ENCODE results near the gene GRM4. TPM values are rescaled to one million over a fixed set of nuclear protein-coding genes. Genes with fewer than 3 reads are reported as not detected.

Gene GRM4
- total and polyA plus RNA-seq, 4 donors: not detected

DNA sequence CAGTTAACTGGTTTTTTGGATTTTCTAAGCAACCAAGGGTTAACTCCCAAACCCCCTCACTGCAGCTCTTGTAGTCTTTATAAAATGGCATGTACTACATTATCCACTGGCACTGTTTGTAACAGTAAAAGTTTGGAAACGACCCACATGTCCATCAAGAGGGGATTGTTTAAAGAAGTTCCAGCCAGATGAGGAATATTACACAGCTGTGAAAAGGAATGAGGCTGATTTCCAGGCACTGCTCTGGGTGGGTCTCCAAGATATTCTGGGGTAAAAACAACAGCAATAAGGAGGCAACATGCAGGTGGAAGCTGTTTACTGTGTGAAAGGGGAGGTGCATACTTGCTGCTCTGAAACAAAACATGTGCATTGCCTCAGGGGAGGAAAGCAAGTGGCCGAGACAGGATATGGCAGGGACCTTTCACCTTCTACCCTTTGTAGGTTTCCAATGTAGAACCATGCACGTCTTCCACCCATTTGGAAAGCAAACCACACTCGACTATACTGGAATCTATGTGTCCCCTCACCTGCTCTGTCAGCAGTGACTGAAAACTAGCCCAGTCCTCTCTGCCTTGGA, 51.9 kb downstream of the GRM4 start:
- Histone ChIP-seq H3K9ac (ENCODE audit: low read depth in 1 of 2, low read length in 2 of 2) (no peak overlapping the region), H3K4me1 (ENCODE audit: control insufficient read depth in 4 of 4, insufficient read depth in 4 of 4, low read length in 3 of 4) (no peaks in the 10 kb centered on the region), H3K36me3 (ENCODE audit: control insufficient read depth in 4 of 4, insufficient read depth in 3 of 4, low read depth in 1 of 4, low read length in 3 of 4) (no peaks in the 10 kb centered on the region), H3K9me3 (ENCODE audit: control insufficient read depth in 4 of 4, low read length in 3 of 4) (no peaks in the 10 kb centered on the region), H3K4me3 (ENCODE audit: low read depth in 1 of 3, low read length in 3 of 3) (no peak overlapping the region), H3K27me3 (ENCODE audit: control insufficient read depth in 4 of 4, insufficient read depth in 4 of 4, low read length in 3 of 4) (peaks cover 0 to 5% (median 2%) of the 10 kb centered on the region in 4 donors), H3K27ac (ENCODE audit: low read depth in 1 of 2, low read length in 2 of 2) (no peak overlapping the region)
- 53% methylated on average over 4 of the region's 4 CpGs for WGBS
- TF ChIP-seq EGR1 (IDR thresholded peaks at IDR 0.05; ENCODE audit: low read depth in 2 of 2) (no peak), SP1 (IDR thresholded peaks at IDR 0.05) (no peak), HNF4G (IDR thresholded peaks at IDR 0.05) (no peak), GABPA (IDR thresholded peaks at IDR 0.05 in 1 of 2, conservative IDR thresholded peaks at IDR 0.05 in 1 of 2) (no peak), YY1 (IDR thresholded peaks at IDR 0.05) (no peak), FOXA2 (IDR thresholded peaks at IDR 0.05) (no peak), RAD21 (IDR thresholded peaks at IDR 0.05) (no peak), TAF1 (conservative IDR thresholded peaks at IDR 0.05) (no peak)
- TF ChIP-seq, protein P1, sequence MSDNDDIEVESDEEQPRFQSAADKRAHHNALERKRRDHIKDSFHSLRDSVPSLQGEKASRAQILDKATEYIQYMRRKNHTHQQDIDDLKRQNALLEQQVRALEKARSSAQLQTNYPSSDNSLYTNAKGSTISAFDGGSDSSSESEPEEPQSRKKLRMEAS (IDR thresholded peaks at IDR 0.05): no peak
- TF ChIP-seq, protein P2, sequence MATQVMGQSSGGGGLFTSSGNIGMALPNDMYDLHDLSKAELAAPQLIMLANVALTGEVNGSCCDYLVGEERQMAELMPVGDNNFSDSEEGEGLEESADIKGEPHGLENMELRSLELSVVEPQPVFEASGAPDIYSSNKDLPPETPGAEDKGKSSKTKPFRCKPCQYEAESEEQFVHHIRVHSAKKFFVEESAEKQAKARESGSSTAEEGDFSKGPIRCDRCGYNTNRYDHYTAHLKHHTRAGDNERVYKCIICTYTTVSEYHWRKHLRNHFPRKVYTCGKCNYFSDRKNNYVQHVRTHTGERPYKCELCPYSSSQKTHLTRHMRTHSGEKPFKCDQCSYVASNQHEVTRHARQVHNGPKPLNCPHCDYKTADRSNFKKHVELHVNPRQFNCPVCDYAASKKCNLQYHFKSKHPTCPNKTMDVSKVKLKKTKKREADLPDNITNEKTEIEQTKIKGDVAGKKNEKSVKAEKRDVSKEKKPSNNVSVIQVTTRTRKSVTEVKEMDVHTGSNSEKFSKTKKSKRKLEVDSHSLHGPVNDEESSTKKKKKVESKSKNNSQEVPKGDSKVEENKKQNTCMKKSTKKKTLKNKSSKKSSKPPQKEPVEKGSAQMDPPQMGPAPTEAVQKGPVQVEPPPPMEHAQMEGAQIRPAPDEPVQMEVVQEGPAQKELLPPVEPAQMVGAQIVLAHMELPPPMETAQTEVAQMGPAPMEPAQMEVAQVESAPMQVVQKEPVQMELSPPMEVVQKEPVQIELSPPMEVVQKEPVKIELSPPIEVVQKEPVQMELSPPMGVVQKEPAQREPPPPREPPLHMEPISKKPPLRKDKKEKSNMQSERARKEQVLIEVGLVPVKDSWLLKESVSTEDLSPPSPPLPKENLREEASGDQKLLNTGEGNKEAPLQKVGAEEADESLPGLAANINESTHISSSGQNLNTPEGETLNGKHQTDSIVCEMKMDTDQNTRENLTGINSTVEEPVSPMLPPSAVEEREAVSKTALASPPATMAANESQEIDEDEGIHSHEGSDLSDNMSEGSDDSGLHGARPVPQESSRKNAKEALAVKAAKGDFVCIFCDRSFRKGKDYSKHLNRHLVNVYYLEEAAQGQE (IDR thresholded peaks at IDR 0.05): no peak
- TF ChIP-seq, protein P3, sequence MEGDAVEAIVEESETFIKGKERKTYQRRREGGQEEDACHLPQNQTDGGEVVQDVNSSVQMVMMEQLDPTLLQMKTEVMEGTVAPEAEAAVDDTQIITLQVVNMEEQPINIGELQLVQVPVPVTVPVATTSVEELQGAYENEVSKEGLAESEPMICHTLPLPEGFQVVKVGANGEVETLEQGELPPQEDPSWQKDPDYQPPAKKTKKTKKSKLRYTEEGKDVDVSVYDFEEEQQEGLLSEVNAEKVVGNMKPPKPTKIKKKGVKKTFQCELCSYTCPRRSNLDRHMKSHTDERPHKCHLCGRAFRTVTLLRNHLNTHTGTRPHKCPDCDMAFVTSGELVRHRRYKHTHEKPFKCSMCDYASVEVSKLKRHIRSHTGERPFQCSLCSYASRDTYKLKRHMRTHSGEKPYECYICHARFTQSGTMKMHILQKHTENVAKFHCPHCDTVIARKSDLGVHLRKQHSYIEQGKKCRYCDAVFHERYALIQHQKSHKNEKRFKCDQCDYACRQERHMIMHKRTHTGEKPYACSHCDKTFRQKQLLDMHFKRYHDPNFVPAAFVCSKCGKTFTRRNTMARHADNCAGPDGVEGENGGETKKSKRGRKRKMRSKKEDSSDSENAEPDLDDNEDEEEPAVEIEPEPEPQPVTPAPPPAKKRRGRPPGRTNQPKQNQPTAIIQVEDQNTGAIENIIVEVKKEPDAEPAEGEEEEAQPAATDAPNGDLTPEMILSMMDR (IDR thresholded peaks at IDR 0.05; ENCODE audit: low read depth, low read length, missing input control): no peak
- no peak for DNase-seq (ENCODE audit: low spot score)

DNA sequence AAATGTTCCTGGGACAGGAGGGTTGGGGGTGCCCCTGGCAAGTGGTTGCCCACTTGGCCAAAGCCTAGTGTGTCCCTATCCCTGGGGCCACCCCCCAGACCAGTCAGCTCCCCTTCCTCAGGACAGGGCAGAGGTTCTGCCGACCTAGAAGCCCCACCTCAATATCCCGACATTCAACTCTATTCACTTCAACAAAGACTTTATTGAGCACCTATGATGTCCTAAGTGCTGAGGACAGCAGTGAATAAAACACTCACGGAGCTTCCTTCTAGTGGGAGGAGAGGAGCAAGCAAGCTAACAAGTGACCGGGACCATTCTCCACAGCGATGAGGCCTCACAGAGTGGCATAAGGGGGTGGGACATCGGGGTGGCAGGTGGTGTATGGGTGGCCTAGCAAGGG, 52.7 kb downstream of the GRM4 start:
- no peaks in the 10 kb centered on the region for H3K9me3 ChIP-seq (ENCODE audit: control insufficient read depth in 4 of 4, low read length in 3 of 4)
- peaks cover 0 to 5% (median 2%) of the 10 kb centered on the region in 4 donors for H3K27me3 ChIP-seq (ENCODE audit: control insufficient read depth in 4 of 4, insufficient read depth in 4 of 4, low read length in 3 of 4)
- H3K36me3 ChIP-seq (ENCODE audit: control insufficient read depth in 4 of 4, insufficient read depth in 3 of 4, low read depth in 1 of 4, low read length in 3 of 4): no peaks in the 10 kb centered on the region
- H3K4me3 ChIP-seq (ENCODE audit: low read depth in 1 of 3, low read length in 3 of 3): no peak overlapping the region
- no peak overlapping the region for H3K9ac ChIP-seq (ENCODE audit: low read depth in 1 of 2, low read length in 2 of 2)
- no peak overlapping the region for H3K27ac ChIP-seq (ENCODE audit: low read depth in 1 of 2, low read length in 2 of 2)
- no peaks in the 10 kb centered on the region for H3K4me1 ChIP-seq (ENCODE audit: control insufficient read depth in 4 of 4, insufficient read depth in 4 of 4, low read length in 3 of 4)
- DNase-seq (ENCODE audit: low spot score): no peak
- TF ChIP-seq, protein P4, sequence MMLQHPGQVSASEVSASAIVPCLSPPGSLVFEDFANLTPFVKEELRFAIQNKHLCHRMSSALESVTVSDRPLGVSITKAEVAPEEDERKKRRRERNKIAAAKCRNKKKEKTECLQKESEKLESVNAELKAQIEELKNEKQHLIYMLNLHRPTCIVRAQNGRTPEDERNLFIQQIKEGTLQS (IDR thresholded peaks at IDR 0.05): no peak
- TF ChIP-seq NR2F2 (IDR thresholded peaks at IDR 0.05) (no peak), YY1 (IDR thresholded peaks at IDR 0.05) (no peak), FOXA1 (IDR thresholded peaks at IDR 0.05) (no peak), RXRA (IDR thresholded peaks at IDR 0.05) (no peak), FOXA2 (IDR thresholded peaks at IDR 0.05) (no peak), HNF4A (conservative IDR thresholded peaks at IDR 0.05) (no peak)
- TF ChIP-seq, protein P2 (IDR thresholded peaks at IDR 0.05): no peak
- TF ChIP-seq, protein P5, sequence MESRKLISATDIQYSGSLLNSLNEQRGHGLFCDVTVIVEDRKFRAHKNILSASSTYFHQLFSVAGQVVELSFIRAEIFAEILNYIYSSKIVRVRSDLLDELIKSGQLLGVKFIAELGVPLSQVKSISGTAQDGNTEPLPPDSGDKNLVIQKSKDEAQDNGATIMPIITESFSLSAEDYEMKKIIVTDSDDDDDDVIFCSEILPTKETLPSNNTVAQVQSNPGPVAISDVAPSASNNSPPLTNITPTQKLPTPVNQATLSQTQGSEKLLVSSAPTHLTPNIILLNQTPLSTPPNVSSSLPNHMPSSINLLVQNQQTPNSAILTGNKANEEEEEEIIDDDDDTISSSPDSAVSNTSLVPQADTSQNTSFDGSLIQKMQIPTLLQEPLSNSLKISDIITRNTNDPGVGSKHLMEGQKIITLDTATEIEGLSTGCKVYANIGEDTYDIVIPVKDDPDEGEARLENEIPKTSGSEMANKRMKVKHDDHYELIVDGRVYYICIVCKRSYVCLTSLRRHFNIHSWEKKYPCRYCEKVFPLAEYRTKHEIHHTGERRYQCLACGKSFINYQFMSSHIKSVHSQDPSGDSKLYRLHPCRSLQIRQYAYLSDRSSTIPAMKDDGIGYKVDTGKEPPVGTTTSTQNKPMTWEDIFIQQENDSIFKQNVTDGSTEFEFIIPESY (IDR thresholded peaks at IDR 0.05): no peak
- TF ChIP-seq, protein P1 (IDR thresholded peaks at IDR 0.05): no peak
- 82% methylated on average over 6 of the region's 6 CpGs for WGBS
